Measurements from ENCODE around the gene GABRA5. TPM values are rescaled to one million over a fixed set of nuclear protein-coding genes. Genes with fewer than 3 reads are reported as not detected.

GABRA5 gene
- total and polyA plus RNA-seq, 10 of the 15 experiments (the other 5 are each of a cell fraction or from before 2014, with no cell fraction given): 0.10 TPM; not detected in 9

DNA sequence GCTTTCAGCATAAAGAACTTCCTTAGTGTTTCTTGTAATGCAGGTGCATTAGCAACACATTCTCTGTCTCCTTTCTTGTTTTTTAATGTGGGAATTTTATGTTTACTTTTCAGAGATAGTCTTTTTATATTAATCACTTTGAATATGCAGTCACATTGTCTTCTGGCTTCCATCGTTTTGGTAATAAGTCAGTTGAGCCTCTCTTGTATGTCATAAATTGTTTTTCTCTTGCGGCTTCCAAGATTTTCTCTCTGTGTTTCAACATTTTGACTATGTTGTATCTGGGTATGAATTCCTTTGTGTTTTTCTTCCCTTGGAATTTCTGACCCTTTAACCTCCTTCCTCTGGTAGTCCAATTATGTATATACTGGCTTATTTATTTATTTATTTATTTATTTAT lies 129.4 kb downstream of the GABRA5 start:
- RAD21 ChIA-PET (ENCODE audit: unreplicated experiment): no interaction called here
- WGBS (ENCODE audit: insufficient coverage, insufficient replicate concordance, low lambda C conversion rate, missing lambda C conversion rate): 27% methylated on average over 2 of the region's 2 CpGs
- intact Hi-C loops (cut with micrococcal nuclease; ENCODE audit: unreplicated experiment): no loop called here

More for the DNA sequence above, 129.4 kb downstream of the GABRA5 start:
- no peak overlapping the region for H3K4me2 ChIP-seq (ENCODE audit: control insufficient read depth, insufficient read depth)
- DNase-seq (ENCODE audit: low read depth, low spot score) (no peak), FAIRE-seq (no peak), ATAC-seq (no peak)
- H3K9ac ChIP-seq (ENCODE audit: control insufficient read depth, insufficient read depth, low read length): no peak overlapping the region
- no peaks in the 10 kb centered on the region for H3K36me3 ChIP-seq (ENCODE audit: control insufficient read depth in 2 of 2, insufficient read depth in 2 of 2, low read length in 1 of 2)
- no peak overlapping the region for H3K4me3 ChIP-seq
- in situ Hi-C loops (cut with MboI): no loop called here
- POLR2A ChIA-PET: no interaction called here
- no peak for TF ChIP-seq SMAD5 (IDR thresholded peaks at IDR 0.05; ENCODE audit: low read depth)
- TF ChIP-seq SREBF1 (IDR thresholded peaks at IDR 0.05; ENCODE audit: low read length): no peak
- TF ChIP-seq, protein P1, sequence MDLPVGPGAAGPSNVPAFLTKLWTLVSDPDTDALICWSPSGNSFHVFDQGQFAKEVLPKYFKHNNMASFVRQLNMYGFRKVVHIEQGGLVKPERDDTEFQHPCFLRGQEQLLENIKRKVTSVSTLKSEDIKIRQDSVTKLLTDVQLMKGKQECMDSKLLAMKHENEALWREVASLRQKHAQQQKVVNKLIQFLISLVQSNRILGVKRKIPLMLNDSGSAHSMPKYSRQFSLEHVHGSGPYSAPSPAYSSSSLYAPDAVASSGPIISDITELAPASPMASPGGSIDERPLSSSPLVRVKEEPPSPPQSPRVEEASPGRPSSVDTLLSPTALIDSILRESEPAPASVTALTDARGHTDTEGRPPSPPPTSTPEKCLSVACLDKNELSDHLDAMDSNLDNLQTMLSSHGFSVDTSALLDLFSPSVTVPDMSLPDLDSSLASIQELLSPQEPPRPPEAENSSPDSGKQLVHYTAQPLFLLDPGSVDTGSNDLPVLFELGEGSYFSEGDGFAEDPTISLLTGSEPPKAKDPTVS (IDR thresholded peaks at IDR 0.05; ENCODE audit: low read depth, low read length): no peak
- no peak for TF ChIP-seq POLR2A (IDR thresholded peaks at IDR 0.05; ENCODE audit: low read depth, low read length)
- no peak for TF ChIP-seq CBX5 (IDR thresholded peaks at IDR 0.05; ENCODE audit: low read depth)
- no peak for TF ChIP-seq MYC (IDR thresholded peaks at IDR 0.05; ENCODE audit: insufficient read depth, insufficient read length, insufficient replicate concordance, low read length, severe bottlenecking)
- no peak for TF ChIP-seq JUNB (IDR thresholded peaks at IDR 0.05)
- TF ChIP-seq, protein P2, sequence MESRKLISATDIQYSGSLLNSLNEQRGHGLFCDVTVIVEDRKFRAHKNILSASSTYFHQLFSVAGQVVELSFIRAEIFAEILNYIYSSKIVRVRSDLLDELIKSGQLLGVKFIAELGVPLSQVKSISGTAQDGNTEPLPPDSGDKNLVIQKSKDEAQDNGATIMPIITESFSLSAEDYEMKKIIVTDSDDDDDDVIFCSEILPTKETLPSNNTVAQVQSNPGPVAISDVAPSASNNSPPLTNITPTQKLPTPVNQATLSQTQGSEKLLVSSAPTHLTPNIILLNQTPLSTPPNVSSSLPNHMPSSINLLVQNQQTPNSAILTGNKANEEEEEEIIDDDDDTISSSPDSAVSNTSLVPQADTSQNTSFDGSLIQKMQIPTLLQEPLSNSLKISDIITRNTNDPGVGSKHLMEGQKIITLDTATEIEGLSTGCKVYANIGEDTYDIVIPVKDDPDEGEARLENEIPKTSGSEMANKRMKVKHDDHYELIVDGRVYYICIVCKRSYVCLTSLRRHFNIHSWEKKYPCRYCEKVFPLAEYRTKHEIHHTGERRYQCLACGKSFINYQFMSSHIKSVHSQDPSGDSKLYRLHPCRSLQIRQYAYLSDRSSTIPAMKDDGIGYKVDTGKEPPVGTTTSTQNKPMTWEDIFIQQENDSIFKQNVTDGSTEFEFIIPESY (IDR thresholded peaks at IDR 0.05): no peak
- TF ChIP-seq SPI1 (IDR thresholded peaks at IDR 0.05; ENCODE audit: borderline replicate concordance, insufficient read depth, low read depth, low read length): no peak
- no peak for TF ChIP-seq CHD2 (IDR thresholded peaks at IDR 0.05; ENCODE audit: borderline replicate concordance, low read depth, low read length)
- no peak for TF ChIP-seq POLR2AphosphoS5 (IDR thresholded peaks at IDR 0.05; ENCODE audit: low read length)
- TF ChIP-seq ZBED1 (IDR thresholded peaks at IDR 0.05; ENCODE audit: borderline replicate concordance): no peak
- TF ChIP-seq, protein P3, sequence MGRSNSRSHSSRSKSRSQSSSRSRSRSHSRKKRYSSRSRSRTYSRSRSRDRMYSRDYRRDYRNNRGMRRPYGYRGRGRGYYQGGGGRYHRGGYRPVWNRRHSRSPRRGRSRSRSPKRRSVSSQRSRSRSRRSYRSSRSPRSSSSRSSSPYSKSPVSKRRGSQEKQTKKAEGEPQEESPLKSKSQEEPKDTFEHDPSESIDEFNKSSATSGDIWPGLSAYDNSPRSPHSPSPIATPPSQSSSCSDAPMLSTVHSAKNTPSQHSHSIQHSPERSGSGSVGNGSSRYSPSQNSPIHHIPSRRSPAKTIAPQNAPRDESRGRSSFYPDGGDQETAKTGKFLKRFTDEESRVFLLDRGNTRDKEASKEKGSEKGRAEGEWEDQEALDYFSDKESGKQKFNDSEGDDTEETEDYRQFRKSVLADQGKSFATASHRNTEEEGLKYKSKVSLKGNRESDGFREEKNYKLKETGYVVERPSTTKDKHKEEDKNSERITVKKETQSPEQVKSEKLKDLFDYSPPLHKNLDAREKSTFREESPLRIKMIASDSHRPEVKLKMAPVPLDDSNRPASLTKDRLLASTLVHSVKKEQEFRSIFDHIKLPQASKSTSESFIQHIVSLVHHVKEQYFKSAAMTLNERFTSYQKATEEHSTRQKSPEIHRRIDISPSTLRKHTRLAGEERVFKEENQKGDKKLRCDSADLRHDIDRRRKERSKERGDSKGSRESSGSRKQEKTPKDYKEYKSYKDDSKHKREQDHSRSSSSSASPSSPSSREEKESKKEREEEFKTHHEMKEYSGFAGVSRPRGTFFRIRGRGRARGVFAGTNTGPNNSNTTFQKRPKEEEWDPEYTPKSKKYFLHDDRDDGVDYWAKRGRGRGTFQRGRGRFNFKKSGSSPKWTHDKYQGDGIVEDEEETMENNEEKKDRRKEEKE (IDR thresholded peaks at IDR 0.05): no peak
- TF ChIP-seq, protein P4, sequence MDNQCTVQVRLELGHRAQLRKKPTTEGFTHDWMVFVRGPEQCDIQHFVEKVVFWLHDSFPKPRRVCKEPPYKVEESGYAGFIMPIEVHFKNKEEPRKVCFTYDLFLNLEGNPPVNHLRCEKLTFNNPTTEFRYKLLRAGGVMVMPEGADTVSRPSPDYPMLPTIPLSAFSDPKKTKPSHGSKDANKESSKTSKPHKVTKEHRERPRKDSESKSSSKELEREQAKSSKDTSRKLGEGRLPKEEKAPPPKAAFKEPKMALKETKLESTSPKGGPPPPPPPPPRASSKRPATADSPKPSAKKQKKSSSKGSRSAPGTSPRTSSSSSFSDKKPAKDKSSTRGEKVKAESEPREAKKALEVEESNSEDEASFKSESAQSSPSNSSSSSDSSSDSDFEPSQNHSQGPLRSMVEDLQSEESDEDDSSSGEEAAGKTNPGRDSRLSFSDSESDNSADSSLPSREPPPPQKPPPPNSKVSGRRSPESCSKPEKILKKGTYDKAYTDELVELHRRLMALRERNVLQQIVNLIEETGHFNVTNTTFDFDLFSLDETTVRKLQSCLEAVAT (IDR thresholded peaks at IDR 0.05): no peak
- TF ChIP-seq, protein P5, sequence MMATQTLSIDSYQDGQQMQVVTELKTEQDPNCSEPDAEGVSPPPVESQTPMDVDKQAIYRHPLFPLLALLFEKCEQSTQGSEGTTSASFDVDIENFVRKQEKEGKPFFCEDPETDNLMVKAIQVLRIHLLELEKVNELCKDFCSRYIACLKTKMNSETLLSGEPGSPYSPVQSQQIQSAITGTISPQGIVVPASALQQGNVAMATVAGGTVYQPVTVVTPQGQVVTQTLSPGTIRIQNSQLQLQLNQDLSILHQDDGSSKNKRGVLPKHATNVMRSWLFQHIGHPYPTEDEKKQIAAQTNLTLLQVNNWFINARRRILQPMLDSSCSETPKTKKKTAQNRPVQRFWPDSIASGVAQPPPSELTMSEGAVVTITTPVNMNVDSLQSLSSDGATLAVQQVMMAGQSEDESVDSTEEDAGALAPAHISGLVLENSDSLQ (IDR thresholded peaks at IDR 0.05): no peak
- BruUV-seq (replicated peaks): no TSS peak
- no peaks in the 10 kb centered on the region for H3K79me2 ChIP-seq (ENCODE audit: control insufficient read depth, insufficient read depth, low read length)
- H3K27ac ChIP-seq (ENCODE audit: control insufficient read depth, insufficient read depth): no peak overlapping the region
- H4K20me1 ChIP-seq (ENCODE audit: control insufficient read depth, insufficient read depth): no peaks in the 10 kb centered on the region
- CTCF ChIA-PET: no interaction called here
- H2AFZ ChIP-seq (ENCODE audit: control insufficient read depth, low read depth, low read length): no peak overlapping the region
- H3K4me1 ChIP-seq (ENCODE audit: control insufficient read depth, insufficient read depth, low read length): no peaks in the 10 kb centered on the region
- H3K9me3 ChIP-seq (replicated peaks; ENCODE audit: control insufficient read depth, insufficient read depth, low read length): no peaks in the 10 kb centered on the region
- SMC1A ChIA-PET (ENCODE audit: uncharacterized antibody, unreplicated experiment): no interaction called here
- no peaks in the 10 kb centered on the region for H3K27me3 ChIP-seq (replicated peaks in 1 of 2; ENCODE audit: control insufficient read depth in 2 of 2, insufficient read depth in 2 of 2, low read length in 1 of 2)

Data from GM12878 (cell line).